ENCODE measurements around the gene GADD45A.

DNA sequence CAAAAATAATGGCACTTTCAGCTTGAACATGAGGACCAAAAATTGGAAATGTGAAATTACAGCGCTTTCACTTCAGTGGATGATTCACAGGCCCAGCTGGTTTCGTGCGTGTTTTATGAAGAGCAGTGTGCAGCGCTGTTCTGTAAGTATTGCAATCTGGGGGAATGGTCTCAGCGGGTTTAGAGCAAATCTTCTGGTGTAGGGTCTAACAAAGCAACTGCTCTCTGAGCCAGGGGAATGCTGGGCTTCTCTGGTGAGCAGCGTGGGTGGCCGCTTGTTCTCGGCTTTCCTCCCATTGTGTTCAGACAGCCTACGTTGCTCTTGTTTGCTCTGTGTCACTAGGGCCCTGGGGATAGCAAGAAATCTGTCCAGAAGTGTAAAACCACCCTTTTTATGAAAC is 42.4 kb upstream of the GADD45A start:
- no peak for TF ChIP-seq EZH2 (IDR thresholded peaks at IDR 0.05; ENCODE audit: insufficient read depth, low read length)
- TF ChIP-seq, protein P1, sequence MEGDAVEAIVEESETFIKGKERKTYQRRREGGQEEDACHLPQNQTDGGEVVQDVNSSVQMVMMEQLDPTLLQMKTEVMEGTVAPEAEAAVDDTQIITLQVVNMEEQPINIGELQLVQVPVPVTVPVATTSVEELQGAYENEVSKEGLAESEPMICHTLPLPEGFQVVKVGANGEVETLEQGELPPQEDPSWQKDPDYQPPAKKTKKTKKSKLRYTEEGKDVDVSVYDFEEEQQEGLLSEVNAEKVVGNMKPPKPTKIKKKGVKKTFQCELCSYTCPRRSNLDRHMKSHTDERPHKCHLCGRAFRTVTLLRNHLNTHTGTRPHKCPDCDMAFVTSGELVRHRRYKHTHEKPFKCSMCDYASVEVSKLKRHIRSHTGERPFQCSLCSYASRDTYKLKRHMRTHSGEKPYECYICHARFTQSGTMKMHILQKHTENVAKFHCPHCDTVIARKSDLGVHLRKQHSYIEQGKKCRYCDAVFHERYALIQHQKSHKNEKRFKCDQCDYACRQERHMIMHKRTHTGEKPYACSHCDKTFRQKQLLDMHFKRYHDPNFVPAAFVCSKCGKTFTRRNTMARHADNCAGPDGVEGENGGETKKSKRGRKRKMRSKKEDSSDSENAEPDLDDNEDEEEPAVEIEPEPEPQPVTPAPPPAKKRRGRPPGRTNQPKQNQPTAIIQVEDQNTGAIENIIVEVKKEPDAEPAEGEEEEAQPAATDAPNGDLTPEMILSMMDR (IDR thresholded peaks at IDR 0.05; ENCODE audit: insufficient read depth, low read depth, low read length), result no peak
